DMS153 (cell line): ENCODE data around the gene NUP58.
"Not testable (repeated sequence)": the region's sequence is repeated elsewhere in the genome, so short reads cannot be mapped to it uniquely, and the experiment has no call there.

Experiments used
- DNase-seq: peaks from one replicate; lab custom pipeline; 2025; lab: John Stamatoyannopoulos, UW

Gene NUP58

DNA sequence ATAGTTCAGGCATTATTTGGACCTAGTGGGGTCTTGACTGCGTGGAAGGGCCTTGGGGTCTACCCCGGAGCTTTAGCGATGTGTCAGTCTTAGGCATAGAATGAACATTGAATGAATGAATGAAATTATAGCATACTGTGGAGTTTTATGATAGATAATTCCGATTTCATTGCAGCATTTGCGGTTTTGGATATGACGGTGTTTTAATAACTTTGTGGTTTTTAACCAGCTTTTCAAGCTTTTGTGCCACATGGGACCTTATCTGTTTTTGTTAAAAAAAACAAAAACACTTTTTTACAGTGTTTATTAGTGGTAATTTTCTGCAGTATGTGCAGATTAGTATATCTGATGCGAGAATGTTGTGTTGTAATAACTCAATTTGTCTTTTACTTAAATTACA is 696 bp downstream of the NUP58 start:
- DNase-seq: no peak

DNA sequence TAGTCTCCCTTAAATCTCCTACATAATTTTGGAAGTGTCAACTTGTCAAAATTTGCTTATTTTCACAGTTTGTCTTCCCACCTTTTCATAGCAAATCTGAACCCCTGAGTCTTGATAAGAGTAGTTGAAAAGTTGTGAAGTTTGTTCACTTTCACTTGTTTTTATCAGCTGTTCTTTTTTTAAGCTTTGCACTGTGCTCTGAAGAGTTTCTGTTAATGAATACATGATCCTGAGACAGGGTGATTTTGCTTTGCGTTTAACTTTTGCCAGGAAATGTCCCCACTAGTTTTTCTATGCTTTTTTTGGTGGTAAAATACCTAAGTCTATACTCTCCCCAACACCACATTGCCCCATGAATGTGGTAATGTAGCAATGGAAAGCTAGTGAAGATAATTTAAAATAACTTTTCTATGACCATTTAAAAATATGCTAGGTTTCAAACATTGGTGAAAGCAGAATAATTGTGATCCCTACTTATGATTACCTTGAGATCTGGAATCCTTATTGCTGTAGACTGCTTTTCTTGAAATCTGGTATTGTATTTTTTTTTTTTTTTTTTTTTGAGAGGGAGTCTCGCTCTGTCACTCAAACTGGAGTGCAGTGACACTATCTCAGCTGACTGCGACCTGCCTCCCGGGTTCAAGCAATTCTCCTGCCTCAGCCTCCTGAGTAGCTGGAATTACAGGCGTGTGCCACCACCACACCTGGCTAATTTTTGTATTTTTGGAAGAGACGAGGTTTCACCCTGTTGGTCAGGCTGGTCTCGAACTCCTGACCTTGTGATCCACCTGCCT is 5.4 kb downstream of the NUP58 start:
- DNase-seq: no peak

DNA sequence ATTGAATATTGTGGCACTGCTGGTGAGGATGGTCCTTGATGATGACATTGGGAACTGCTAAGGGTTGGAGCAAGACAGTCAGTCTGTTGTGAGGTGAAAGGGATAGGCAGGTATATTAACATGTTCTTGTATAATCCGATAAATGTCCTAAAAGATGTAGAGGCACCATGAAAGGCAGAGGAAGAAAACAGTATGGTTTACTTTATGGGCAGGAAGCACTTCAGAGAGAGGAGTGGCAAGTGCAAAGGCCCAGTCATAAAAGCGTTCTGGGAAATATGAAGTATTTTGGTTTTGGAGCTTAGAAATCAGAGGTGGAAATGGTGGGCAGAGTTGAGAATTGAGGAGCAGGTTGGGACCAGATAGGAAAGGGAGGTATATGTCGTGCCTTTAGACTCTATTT is 9.5 kb downstream of the NUP58 start:
- DNase-seq: no peak

DNA sequence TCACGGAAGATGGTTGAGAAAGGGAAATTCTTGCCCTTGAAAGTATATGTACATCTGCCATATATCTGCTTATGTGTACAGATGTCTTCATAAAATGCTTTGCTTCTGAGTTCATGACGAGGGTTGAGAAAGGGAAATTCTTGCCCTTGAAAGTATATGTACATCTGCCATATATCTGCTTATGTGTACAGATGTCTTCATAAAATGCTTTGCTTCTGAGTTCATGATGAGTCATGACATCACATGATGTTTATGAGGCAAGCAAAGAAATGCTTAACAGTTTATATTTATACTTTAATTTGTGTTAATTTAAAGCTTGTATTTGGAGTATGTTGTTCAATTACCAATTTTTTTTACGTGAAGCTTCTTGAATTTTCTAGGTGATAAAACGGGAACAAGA is 17.5 kb downstream of the NUP58 start:
- not testable (repeated sequence) for DNase-seq

DNA sequence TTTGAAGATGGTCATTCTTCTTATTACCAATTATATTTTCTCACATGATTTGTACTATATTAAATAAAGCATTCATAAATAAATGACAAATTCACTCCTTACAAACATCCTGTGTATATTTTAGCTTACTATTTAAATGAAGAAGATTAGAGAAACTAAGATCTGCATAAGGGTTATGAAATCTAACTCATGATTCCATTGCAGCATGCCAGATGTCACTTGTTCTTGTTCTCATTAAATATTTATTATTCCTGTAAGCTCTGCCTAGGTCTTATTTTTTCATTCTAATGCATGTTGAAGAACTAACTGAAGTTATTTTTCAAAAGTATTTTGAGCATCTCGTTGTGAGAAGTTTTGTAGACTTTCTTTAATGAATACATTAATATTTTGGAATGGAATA is 18.3 kb downstream of the NUP58 start:
- DNase-seq: no peak

DNA sequence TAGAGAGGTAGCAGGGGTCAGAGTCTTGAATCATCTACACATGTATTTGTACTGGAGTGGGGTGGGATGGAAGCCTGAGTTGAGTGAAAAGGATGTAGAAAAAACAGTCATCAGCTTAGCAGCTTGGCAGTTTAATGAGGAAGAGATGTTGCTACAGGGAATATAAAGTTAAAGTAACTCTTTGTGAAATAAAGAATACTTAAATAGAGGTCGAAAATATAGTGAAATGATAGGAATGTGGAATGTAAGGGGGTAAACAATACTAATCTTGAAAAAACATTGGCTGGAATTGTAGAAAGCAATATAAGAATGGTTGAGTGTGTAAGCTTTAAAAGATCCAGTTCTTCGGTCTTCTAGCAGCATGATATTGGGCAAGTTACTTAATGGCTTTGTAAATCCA is 22.7 kb downstream of the NUP58 start:
- DNase-seq: no peak

DNA sequence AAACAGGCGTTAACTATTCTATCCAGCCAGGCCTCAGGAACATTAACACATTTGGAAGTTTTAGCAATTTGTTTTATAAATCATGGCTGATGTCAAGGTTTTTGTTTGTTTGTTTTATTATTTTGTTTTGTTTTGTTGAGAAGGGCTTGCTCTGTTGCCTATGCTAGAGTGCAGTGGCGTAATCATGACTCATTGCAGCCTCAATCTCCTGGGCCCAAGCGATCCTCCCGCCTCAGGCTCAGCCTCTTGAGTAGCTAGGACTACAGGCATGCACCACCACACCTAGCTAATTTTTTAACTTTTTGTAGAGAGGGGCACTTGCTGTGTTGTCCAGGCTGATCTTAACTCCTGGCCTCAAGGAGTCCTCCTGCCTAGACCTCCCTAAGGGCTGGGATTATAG is 28.3 kb downstream of the NUP58 start:
- no peak for DNase-seq

DNA sequence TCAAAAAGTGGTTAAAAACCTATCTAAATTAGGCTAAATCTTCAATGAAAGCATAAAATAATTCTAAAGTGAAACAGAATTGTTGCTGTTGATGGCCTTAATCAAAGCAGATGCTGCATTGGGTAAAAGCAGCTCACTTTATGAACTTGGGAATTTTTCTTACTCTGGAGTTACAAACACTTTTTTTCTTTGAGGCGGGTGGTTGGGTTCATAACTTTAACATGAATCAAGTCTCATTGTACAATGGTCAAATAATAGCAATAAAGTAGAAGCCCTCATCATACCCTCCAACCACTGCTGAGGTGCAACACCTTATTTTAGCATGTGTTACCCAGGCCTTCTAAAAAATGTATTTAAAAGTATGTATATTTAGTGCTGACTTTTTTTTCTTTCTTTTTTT is 29.1 kb downstream of the NUP58 start:
- DNase-seq: no peak

DNA sequence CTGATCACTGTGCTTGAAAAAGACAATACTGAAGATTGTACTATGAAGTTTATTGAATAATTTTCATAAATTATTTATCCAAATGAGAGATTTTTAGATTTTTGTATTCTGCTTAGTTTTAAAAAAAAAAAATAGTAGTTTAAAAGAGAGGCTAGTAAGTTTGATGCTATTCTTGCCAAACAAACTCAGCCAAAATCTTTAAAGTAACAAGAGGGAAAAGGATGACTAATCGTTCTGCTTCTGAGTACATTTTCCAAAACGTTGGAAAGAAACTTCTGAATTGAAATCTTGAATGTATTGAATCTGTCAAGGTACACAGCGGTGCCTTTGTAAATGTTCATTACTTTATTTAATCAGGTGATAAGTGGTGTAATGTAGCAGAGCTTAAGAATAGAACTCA is 34.4 kb downstream of the NUP58 start:
- no peak for DNase-seq

DNA sequence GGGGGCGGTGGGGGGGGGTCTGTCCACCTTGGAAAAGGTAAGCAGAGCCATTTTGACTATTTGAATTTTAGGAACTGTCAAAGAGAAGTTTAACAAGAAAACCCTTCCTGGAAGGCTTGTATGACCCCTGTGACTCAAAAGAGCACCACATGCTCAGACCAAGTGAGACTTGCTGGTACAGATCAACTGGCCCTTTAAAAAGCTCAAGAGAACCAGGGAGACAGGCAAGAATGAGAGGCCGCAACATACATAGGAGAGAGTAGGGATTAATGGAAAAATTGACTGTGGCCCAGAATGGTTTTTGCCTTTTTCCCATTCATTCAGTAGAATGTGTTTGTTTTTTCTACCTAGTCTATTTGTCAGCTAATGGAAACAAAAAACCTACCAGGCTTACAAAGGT is 44.2 kb downstream of the NUP58 start:
- DNase-seq: no peak

DNA sequence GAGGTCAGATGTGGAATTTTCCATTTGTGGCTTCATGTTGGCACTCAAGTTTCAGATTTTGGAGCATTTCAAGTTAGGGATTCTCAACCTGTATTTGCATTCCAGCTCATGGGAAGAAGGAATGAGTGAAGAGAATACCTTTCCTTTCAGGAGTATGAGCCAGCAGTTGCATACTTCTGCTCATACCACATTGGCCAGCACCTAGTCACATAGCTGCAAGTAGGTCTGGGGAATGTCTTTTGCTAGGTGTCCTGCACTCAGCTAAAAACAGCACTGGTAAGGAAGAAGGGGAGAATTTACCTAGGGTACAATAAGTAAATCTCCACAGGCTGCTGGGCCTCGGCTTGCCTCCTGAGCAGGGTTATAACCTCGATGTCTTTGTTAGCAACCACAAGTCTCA is 45.7 kb downstream of the NUP58 start:
- no peak for DNase-seq

DNA sequence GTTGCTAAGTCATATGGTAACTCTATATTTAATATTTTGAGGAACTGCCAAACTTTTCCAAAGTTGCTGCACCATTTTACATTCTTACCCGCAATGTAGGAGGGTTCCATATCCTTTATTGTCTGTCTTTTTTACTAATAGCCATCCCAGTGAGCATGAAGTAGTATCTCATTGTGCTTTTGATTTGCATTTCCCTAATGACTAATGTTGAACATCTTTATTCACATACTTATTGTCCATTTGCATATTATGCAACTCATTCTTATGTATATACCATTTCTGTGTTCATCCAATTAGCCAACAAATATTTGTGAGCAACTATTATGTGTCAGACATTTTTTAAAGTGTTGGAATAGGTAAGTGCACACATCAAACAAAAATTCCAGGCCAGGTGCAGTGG is 50.0 kb downstream of the NUP58 start:
- no peak for DNase-seq

DNA sequence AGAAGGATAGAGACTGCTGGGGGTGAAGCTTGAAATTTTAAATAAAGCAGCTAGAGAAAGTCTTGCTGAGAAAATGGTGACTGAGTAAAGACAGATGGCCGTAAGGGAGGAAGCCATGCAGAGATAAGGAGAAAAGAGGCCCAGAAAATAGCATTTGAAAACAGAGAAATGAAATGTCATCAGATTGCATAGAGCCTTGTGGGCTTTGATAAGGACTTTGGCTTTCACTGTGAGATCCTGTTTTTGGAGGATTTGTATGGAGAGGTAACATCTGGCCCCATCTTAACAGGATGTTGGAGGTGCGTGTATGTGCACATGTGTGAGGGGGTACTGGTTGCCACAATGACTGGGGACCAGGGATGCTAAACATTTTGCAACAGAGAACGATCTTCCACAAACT is 50.8 kb downstream of the NUP58 start:
- no peak for DNase-seq

DNA sequence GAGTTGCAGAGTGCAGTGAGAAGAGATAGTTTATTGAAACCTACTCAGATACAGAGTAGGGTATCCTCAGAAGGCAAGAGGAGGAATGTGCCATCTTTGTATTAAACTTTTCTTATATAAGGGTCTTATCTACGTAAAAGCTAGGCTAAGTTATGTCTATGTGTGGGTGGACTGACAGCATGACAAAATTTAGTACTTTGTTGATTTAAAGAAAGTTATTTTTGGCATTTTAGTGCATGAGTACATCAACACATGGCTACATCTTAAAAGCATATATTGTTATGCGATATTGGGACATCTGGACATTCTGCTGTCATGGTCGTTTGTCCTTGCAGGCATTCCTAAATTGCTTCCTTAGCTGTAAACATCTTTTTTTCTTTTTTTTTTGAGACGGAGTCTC is 51.4 kb downstream of the NUP58 start:
- DNase-seq: no peak

DNA sequence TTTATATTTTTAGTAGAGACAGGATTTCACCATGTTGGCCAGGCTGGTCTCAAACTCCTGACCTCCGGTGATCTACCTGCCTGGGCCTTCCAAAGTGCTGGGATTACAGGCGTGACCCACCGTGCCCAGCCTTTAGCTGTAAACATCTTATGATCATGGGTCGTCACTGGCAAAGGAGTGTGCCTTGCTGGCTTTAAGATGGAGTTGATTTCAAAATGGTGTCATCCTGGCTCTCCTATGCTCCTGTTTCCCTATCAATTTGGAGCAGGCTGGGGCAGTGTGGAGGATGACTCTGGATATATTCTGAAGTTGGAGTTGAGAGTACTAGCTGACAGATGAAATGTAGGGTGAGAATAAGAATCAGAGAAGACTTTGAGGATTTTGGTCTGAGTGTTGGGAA is 51.9 kb downstream of the NUP58 start:
- DNase-seq: no peak

DNA sequence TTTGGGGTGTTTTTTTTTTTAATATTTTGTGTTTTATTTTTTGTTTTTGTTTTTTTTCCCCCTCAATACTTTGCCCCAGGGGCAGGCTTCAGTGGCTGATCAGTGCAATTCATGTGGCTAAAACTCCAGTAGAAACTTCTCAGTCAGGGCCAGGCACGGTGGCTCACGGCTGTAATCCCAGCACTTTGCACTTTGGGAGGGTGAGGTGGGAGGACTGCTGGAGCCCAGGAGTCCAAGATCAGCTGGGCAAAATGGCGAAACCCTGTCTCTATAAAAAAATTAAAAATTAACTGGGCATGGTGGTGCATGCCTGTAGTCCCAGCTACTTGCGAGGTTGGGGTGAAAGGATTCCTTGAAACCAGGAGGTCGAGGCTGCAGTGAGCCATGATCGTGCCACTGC is 53.0 kb downstream of the NUP58 start:
- no peak for DNase-seq

DNA sequence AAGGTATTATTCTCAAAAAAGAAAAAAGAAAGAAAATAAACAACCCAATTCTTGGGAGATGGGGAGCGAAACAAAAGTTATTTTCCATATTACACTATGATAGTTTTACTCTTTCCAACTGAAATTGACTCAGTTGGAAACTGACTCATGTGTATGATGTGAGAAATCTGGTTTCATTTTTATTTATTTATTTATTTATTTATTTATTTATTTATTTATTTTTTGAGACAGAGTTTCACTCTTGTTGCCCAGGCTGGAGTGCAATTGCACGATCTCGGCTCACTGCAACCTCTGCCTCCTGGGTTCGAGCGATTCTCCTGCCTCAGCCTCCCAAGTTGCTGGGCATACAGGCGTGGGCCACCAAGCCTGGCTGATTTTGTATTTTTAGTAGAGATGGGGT is 59.0 kb downstream of the NUP58 start:
- DNase-seq: not testable (repeated sequence)

DNA sequence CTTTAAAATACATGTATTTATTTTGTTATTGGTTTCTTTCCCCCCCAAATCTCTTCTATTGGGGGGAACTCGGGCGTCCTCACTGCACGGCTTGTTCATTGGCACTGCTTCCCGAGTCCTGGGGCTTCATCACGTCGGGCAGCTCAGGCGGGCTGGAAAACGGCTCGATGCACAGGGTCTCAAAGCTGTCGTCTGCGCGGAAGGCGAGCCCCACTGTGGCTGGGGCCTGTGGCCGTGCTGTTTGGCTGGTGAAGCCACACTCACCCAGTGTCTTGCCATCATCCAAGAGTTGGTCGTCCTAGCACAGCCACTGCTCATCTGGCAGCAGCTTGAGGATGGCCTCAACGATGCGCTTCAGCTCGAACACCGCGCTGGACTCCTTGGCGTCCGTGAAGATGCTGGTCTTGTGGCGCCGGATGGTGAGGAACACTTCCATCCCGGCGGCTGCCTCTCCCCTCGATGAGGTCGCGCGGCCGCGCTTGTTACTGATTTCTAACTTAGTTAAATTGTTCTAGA is 64.4 kb downstream of the NUP58 start:
- DNase-seq: no peak

DNA sequence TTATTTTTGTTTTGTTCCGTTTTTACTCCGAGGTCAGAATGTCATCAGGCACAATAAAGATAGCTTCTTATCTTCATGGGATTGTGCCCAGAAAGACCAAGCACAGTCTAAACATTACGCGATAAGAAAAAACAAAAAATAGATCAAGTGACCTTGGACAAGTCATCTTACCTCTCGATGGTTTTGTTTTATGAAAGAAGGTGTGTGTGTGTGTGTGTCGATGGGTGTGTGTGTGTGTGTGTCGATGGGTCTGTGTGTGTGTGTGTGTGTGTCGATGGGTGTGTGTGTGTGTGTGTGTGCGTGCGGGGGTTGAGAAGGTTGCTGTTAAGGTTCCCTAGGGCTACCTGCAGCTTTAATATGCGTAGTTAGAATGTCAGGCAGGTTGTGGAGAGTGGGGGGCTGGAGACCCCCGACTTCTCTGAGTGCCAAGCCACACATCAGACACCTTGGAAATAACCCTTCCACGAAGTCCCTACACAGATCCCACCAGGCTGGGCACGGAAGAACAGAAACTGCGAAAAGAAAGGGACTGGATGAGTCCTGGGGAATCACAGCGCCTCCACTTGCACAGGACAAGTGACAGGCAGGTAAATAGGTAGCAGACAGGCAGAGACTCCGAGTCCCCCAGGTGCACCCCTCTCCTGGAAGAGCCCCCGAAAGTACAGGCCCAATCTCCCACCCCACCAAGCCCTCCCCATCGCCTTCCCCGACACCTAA is 69.9 kb downstream of the NUP58 start:
- DNase-seq: no peak

DNA sequence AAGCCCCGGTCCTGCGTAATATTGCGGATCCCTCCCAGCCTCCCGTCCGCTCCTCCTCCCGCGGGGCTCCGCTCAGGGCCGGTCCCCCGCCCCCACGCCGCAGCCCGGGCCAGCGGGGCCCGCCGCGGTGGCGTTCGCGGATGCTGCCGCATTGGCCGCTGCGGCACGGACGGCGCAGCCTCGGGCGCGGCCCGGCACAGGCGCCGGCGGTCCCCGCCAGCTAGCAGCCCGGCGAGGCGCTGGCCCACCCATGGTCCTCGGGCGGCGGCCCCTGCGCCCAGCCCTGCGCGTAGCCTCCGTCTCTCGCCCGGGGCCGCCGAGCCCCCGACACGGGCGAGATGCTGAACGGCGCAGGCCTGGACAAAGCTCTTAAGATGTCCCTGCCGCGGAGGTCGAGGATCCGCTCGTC is 70.5 kb downstream of the NUP58 start, which contains the start of gene ATP8A2:
Gene ATP8A2, plus strand, starts transcription at position 100 of the 409 bp plus-strand sequence. Its CDS starts 239 bp downstream, at position 339.
- no peak for DNase-seq

DNA sequence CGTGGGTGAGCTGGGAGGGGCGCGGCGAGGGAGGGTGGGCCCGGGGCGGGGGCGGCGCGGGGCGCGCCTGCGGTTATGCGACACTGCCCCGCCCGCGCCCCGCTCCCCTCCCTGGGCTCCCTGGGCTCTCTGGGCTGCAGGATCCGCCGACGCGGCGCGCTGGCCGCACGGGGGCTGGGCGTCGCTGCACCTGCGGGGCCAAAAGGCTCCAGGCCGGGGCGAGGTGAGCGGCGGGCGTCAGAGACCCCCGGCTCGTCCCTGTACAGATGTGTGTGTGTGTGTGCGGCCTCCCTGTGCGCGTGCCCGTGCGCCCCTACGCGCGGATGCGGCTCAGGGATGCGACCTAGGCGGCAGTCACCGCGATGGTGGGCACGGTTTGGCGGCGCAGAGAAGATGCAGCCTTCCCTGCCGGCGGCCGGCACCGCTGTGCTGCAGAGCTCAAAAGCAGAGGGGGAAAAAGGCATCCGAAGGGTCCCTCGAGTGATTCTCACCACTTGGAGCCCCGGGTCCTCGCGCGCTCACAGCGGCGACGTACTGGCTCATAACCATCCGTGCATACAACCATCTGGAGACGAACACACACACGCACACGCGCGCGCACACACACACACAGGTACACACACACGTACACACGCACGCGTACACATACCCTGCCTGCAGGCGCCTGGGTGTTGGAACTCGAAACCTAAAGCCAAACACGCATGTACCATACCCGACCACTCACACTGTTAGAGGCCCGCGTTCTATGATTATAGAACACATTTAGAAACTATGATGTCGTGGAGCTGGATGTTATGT is 71.1 kb downstream of the NUP58 start:
- no peak for DNase-seq

DNA sequence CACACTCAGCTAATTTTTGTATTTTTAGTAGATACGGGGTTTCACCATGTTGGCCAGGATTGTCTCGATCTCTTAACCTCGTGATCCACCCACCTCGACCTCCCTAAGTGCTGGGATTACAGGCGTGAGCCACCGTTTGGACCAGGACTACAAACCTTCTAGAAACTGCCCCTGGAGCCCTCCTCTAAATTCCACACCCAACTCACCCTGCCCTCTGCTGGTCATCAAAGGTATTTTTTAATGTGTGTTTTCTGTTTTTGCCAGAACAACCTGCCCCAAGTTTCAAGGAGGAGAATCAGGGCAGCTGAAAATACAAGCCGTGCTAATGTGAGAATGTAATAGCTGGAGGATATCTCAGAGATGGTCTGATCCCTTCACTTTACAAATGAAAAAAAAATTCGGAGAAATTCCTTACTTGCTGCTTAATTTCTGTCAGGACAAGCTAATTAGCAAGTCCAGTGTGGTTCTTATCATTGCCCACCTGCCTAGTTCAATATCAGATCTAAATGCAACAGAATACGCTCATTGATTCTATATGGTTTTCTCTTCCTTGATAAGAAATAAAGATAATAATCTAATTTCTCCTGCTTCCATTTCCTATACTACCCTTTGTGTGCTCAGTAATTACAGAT is 74.4 kb downstream of the NUP58 start:
- no peak for DNase-seq
